ENCODE data around the gene CACNA1F.

Gene CACNA1F

DNA sequence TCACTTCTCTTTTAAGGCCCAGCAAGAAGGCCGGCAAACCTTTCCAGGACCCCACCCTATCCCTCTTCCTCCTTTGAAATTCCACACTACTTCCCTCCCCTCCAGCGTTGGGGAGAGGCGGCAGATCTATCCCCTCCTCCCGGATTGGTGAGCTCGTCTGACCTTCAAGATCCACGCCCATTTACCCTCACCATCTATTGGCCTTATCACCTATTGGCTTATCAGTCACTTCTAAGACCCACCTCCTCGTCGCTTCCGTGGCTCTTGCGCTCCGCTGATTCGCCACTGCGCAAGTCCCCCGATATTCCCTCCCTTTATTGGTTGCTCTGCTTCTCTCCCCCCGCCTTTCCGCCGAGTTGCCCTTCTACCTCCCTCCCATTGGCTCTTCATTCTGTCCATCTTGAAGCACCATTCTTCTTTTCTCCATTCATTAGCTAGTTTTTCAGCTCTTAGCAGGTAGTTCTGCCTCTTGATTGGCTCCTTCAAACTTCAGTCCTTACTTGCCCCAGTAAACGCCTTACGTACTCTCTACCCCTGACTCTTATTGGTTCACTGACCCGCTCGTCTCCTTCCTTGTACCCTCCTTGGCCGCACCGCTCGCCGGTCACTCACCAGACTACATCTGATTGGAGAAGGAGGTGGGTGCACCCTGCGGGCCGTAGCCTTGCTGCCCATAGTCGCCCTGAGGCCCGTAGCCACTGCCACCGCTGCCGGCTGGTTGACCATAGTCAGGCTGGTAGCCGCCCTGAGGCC is 42.1 kb downstream of the CACNA1F start:
- FAIRE-seq (peak; percentile 33), DNase-seq (ENCODE audit: insufficient read length, low spot score) (peak; percentile 56)
- TF ChIP-seq POLR2A (IDR thresholded peaks at IDR 0.05; ENCODE audit: low read depth, low read length): peak; percentile 90

DNA sequence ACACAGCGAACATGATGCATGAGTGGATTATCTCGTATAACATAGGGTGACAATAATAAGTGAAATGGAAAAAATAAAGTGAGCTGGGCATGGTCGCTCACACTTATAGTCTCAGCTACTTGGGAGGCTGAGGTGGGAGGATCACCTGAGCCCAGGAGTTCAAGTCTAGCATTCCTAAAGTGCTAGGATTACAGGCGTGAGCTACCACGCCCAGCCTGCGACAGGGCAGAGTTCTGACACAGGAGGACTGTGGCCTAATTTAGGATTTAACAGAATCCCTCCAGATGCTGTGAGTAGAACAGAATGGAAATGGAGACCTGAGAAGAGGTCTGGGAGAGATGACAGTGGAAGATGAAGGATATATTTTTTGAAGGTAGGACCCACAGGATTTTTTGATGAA is 43.5 kb downstream of the CACNA1F start:
- no peak for TF ChIP-seq POLR2A (IDR thresholded peaks at IDR 0.05; ENCODE audit: low read depth, low read length)
- FAIRE-seq (no peak), DNase-seq (ENCODE audit: insufficient read length, low spot score) (no peak)

DNA sequence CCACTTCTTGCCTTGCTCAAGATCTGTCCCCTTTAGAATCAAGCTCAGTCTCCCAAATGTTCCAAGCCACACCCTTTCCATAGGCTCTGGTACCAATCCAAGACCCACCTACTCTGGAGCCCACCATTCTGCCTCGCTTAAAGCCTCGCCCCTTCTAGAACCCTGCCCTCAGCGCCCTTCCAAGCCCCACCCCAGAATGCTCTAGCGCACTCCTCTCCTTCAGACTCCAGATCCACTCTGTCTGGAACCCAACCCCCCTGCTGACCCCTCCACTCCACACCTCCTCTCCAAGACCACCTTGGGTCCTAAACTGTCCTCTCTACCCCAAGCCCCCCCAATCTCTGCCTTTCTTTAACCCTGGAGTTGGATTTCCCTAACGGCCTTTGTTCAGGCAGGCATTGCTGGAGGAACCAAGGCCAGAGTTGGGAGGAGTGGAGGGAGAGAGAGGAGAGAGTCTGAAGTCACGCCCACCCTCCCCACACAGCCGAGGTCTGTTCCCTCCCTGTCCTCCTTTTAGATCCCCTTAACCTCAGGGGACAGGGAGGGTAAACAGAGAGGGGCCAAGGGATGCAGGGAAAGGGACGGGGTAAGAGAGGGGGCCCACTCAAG is 44.6 kb downstream of the CACNA1F start:
- FAIRE-seq (no peak), DNase-seq (ENCODE audit: insufficient read length, low spot score) (no peak)
- no peak for TF ChIP-seq POLR2A (IDR thresholded peaks at IDR 0.05; ENCODE audit: low read depth, low read length)

DNA sequence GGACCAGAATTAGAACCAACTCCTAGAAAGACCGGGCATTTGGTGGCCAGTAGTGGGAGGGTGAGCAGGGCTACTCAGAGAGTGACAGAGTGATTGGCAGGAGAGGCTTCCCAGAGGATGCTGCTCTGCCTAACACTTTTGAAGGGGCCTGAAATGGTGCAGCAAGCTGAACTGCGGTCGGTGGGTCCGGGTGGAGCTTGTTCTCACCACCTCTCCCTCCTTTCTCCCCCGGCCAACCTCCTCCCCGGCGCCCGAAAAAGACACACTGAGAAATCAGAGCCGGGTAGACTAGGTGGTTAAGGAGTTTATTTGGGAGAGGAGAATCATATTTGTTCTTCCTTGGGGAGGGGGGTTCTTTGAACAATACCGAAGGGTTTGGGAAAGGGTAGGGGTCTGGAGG is 45.6 kb downstream of the CACNA1F start:
- DNase-seq (ENCODE audit: insufficient read length, low spot score) (no peak), FAIRE-seq (no peak)
- TF ChIP-seq POLR2A (IDR thresholded peaks at IDR 0.05; ENCODE audit: low read depth, low read length): no peak

DNA sequence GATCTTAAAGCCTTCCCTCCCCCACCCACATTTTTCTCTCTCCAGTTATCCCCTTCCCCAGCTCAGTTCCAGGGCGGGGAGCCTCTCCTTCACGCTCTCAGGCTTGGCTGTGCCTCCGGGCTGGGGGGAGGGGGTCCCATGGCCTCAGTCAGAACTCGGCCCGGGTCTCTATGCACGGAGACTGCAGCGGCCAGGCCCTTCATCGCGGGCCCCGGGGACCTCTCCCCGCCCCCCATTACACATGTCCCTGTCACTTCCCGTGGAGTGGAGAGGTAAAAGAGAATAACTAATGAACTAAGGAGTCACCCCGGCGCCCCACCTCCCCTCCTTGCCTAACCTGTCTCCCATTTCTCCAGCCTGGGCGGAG is 46.1 kb downstream of the CACNA1F start:
- FAIRE-seq: no peak
- TF ChIP-seq POLR2A (IDR thresholded peaks at IDR 0.05; ENCODE audit: low read depth, low read length): no peak
- DNase-seq (ENCODE audit: insufficient read length, low spot score): no peak

DNA sequence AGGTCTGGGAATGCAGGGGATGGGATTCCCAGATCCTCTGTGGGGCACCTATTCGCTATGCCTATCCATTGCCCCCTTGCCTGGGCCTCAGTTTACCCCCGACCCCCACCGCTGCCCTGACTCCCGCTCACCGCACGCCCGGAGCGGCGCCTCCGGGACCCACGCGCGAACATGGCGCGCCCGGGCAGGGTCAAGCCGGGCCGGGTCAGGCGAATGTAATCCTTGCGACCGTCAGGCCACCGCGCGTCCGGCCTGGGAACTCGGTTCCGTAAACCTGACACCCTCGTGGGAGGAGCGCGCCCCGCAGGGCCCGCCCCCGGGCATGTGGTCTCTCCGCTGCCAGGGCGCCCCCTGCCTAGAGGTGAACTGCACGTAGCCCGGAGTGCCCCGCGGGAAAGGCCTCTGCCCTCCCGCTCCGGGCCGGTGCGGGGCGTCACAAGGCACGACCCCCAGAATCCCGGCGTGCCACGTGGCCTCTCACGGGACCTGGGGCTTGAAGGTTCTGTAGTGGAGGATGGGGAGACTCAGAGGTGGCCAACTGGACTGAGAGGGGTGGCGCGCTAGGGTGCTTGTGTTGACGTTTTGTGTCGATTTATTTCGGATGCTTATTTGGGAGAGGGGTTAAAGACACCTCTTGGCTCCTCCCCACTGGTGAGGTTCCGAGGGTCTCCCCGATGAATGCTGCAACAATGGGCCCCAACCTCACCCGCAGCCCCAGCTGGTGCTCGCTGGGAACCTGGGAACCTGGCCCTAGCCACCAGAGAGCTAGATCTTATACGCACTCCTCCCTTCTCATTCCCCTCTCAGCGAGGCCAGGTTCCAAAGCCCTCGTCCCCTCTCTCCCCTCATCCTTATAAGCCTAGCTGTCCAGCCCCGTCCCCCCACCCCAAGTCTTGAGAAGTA is 46.8 kb downstream of the CACNA1F start, which contains the start of gene PRICKLE3:
TSS of gene PRICKLE3 (minus strand) at position 249 of the 903 bp plus-strand sequence. CDS start at position 173, 76 bp downstream.
- DNase-seq (ENCODE audit: insufficient read length, low spot score): no peak
- no peak for FAIRE-seq
- TF ChIP-seq POLR2A (IDR thresholded peaks at IDR 0.05; ENCODE audit: low read depth, low read length): 0 out of 2 replicates have a peak, but pooled peaks have one; percentile 25

DNA sequence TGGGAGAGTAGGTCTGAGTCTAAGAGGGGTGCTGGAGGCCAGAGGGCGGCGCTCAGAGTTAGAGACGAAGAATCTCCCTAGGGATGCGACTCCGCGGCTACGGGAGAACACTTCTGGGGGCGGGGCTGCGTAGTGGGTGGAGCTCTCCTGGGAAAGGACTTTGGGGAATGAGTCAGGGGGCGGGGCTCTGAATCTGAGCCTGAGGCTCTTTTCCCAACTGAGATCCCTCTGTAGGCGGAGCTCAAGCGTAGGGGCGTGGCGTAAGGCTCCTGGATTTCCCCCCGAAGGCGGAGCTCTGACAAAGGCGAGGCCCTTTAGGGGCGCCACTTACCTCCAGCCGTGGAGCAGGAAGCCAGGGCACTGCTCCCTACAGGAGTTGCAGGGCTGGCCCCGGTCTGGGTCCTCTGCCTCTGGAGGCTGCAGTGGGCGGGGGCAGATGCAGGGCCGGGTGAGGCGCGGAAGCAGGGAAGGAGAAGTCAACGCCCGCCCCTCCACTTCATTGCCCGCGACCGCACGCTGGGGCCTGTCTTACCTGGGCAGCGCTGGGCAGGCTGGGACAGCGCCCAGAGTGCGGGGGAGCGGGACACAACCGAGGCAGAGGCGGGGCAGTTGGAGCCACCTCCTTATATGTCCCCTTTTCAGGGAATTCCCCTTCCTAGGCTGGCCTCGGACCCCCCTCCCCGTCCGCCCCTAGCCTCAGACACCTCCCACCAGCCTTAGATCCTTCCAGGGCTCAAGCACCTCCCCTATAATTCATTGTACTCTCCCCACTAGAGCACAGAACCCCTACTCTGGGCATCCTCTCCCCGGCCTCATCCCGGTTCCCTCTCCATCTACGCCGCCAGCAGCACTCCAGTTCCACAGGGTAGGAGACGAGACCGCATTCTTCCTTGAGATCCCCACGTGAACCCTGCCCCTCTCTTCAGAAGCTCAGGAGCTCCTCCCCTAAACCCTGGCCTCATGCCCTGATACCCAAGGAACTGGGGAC is 48.6 kb downstream of the CACNA1F start:
- TF ChIP-seq POLR2A (IDR thresholded peaks at IDR 0.05; ENCODE audit: low read depth, low read length): no peak
- DNase-seq (ENCODE audit: insufficient read length, low spot score) (no peak), FAIRE-seq (no peak)

DNA sequence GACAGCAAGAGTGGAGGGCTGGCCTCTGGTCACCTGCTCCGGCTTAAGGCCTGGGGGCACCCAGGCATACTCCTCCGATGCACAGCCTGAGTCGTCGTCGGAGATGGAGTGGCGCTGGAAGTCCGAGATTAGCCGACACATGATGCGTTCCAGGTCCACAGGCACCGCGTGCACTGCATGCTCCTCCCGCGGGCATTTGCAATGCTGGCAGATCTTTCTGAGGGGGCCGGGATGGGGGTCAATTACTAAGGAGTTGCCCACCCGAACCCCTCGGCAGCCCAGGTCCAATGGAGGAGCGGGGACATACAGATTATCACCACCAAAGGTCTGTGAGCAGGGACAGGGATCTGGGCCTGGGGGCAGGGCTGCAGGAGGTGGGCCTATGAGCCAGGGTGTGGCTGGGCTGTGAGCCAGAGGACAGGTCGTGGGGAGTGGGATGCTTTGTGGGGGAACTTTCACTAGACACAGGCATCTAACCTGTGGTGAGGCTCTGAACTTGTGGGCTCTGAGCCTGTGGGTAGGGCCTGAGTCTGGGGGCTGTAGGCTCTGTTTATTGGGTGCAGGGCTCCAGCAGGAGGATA is 49.3 kb downstream of the CACNA1F start:
- FAIRE-seq (no peak), DNase-seq (ENCODE audit: insufficient read length, low spot score) (no peak)
- TF ChIP-seq POLR2A (IDR thresholded peaks at IDR 0.05; ENCODE audit: low read depth, low read length): no peak

DNA sequence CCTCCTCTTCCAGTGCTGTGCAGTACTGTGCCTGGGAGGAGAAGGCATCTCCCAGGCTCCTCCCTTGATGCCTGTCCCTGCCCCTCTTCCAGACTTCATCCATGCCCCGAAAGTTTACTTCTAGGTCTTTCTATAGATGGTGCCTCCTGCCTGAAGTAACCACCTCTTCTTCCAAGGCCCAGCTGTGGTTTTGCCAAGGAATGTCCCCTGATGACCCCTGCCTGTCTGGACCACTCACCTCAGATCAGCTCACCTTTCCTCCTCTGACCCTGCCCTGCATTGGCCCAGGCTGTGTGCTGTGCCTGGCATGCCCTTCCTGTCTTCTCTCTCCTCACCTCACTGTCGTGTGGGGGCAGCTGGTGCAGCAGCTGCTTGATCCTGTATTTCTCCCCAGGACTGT is 53.8 kb downstream of the CACNA1F start:
- no peak for TF ChIP-seq POLR2A (IDR thresholded peaks at IDR 0.05; ENCODE audit: low read depth, low read length)
- no peak for FAIRE-seq

DNA sequence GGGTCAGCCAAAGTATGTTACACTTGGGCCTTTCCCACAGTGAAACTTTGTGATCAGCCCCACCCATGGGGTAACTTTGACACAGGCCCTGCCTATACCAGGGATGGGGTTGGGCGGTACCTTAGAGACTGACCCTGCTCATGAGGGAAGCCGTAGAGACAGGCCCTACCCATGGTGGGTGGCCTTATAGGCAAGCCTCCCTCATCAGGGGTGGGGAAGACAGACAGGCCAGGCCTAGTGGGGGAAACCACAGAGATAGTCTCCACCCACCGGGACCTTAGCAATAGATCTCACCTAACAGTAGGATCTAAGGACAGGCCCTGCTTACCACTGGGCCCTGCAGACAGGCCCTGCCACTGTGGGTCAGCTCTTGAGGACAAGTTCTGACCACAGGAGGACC is 54.6 kb downstream of the CACNA1F start:
- FAIRE-seq: no peak
- TF ChIP-seq POLR2A (IDR thresholded peaks at IDR 0.05; ENCODE audit: low read depth, low read length): no peak
- no peak for DNase-seq (ENCODE audit: insufficient read length, low spot score)

More for the DNA sequence above, 53.8 kb downstream of the CACNA1F start:
- no peak for DNase-seq (ENCODE audit: insufficient read length, low spot score)

DNA sequence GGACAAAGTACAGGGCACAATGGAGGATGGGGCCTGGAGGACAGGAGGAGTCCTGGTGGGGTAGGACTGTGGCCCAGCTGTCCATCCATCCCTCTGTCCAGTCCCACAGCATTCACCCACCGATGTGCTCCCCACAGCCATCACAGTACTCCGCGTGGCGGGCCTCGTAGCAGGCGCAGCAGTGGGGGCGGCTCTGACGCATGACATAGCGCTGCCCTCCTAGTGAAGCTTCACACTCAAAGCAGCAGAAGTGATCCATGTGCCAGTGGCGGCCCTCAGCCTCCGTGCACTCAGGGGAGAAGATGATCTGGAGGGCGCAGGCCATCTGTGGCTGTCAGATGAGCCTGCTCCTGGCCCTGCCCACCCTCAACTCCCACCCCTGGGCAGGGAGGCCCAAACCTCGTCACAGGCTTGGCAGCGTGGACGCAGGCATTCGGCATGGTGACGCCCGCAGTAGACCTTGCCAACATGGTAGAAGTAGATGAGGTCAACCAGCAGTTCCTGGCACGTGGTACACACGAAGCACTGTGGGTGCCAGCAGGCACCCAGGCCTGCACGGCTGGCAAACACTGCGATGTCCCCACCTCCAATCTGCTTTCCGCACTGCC is 55.2 kb downstream of the CACNA1F start:
- TF ChIP-seq POLR2A (IDR thresholded peaks at IDR 0.05; ENCODE audit: low read depth, low read length): no peak
- no peak for DNase-seq (ENCODE audit: insufficient read length, low spot score)
- FAIRE-seq: no peak

DNA sequence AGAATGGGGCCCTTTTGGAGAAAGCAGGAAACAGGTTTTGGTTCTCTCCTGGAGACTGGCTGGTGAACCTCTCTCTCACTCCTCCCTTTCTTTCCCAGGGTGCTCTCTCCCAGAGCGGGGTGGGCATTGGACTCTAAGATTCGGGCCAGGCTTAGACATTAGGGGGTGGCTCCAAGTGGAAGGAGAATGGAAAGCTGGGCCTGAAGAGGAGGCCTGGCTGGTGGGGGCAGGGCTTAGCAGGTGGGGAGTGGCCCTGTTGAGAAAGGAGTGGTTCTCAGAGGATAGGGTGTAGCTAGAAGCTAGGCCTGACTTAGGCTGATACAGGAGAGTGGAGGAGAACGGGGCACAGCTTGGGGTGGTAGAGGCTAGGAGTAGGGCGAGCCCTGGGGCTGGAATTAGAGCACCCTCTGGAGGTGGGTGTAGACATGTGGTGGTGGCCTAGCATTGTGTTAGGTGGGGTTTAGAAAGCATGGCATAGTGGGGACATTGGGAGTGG is 55.8 kb downstream of the CACNA1F start:
- no peak for TF ChIP-seq POLR2A (IDR thresholded peaks at IDR 0.05; ENCODE audit: low read depth, low read length)
- FAIRE-seq (no peak), DNase-seq (ENCODE audit: insufficient read length, low spot score) (no peak)

Measured in H54 (cell line).